Inferior parietal cortex (tissue), 1 donor: ENCODE data around the gene ARID1B.

ENCODE experiments used
- DNase-seq: peaks from one replicate; pipeline ENCODE4 v3.0.0-alpha.2; 2016; ENCODE audit errors: extremely low spot score

The ARID1B gene

DNA sequence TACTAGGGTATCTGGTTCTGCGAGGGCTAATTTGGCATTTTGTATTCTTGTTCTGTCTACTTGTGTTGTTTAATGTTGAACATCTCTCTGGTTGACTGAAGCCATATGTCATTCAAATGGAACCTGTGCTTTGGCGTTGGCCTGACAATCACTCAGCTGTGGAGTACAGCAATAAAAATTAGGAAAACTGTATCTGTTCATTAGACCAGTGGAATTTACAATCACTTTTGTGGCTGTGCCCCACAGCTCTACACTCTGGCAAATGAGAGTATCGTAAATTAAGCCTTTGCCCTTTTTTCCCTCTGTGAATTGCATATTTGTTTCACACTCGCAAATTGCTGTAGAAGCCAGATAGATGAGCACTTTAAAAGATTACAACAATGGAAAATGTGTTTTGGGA, 102.0 kb downstream of the ARID1B start:
- no peak for DNase-seq

DNA sequence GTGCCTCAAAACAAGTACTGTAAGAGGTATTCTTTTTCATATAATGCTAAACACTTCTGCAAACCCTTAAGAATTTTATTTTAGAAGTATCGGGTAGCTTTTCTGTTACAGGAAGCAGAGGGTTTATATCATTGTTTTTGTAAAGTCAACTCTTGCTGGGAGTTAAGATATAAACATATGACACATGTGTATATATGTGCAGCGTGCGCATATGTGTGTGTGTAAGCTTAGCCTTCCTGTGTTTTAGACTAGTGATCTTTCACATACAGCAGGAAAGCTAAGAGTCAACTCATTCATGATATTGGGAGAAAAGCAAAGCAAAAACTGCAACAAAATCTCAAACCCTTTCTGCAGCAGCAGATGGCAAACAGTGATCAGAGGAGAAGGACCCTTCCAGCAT, 102.4 kb downstream of the ARID1B start:
- DNase-seq = no peak

DNA sequence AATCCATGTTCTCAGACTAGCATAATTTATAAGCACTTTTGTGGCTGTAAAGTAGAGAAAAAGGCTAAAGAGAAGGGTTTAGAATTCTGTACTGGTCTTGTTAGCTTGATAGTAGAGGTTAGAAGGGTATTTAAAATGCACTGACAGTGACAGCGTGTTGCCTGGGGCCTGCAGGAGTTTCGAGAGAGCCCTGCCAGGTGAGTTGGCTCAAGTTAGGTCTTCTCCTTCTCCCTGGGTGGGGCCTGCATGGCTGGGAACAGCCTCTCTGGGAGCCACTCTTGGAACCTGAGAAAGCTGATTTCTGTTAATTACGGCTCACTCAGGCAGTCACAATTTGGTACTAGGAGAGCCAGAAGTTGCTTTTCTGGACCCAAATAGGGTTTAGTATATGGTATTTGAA, 103.7 kb downstream of the ARID1B start:
- no peak for DNase-seq

DNA sequence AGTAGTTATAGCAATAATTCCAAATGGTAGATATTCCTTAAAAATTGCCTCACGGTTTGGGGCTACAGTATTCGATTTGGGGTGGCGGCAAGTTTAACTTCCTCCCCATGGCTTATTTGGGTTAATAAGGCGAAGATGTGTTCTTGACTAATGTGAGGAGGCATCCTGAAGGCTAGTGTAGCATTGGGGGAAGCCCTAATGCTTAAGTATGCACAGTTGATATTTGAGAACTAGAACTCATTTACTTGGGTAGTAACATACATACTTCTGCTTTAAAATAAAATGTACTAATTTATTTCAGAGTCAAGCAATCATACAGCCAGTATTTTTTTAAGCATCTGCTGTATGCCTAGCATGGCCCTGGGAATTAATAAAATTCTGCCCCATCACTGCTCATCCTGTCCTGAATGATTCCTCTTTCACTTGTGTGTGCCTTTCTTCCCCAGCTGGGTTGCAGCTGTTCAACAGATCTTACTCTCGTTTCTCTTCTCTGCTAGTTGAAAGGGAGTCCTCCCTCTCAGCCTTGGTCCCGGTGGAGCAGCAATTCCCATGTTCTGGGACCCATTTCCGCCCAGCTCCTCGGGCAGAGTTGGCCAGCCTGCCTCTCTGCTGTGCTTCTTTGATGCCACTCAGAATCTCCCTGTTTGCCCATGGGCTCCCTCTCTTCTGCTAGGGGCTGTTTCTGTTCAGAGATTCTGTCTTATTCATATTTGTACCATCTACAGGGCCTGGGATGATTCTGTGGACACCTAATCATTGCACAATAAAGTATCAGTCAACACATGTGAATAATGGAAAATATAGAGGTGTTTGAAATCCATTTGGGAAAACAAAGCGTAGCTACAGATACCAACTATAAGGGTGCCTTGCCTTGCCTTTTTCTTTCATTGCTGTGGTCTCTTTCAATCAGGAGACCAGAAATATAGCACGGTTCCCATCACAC, 104.8 kb downstream of the ARID1B start:
- DNase-seq = no peak

DNA sequence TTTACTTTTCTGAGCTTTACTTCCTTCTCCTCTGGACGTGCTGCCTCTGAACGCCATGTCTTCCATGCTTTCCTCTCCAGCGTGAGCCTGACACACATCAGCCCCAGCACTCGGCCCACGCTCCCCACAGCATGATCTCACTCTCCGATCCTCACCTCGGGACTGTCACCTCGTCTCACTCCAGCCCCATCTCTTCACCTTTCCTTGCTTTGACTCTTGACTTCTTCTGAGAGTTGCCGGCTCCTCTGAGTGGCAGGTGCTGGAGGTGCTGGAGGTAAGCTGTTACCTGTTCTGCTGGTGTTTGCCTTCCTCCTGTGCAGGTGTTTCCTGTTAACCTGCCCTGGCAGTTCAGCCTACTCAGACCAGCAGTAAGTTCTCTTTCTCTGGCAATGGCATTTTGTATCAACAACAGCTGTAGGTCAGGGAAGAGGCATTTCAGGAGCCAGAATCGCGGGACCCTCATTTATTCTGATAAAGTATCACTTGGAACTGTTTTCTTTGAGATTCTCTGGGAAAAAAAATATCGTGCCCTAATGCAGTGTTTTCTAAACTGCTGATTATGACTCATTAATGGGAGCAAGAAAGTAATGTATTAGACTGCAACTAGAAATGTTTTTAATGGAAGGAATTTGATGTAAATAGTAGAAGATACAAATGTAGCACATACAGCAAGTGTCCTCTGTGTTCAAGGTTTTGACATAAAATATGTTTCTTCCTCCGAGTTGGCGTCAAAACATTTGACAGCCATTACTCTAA, 106.5 kb downstream of the ARID1B start:
- DNase-seq = no peak

DNA sequence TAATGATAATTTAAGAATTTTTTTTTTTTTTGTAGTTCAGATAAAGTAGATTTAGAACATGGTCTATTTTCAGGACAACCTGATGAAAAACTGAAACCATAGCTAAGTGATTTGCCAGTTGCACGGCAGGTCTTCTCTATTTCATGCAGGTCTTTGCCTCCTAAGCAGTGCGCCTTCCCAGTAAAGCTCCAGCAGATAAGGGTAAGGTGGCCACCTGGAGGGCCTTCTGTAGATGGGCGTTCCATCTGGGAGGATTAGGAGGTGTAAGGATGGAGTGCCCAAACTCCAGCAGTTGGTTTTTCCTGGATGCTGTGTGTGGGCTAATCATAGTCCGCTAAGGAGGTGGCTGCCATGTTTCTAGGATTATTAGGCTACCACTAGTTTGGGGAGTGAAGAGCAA, 107.1 kb downstream of the ARID1B start:
- no peak for DNase-seq

DNA sequence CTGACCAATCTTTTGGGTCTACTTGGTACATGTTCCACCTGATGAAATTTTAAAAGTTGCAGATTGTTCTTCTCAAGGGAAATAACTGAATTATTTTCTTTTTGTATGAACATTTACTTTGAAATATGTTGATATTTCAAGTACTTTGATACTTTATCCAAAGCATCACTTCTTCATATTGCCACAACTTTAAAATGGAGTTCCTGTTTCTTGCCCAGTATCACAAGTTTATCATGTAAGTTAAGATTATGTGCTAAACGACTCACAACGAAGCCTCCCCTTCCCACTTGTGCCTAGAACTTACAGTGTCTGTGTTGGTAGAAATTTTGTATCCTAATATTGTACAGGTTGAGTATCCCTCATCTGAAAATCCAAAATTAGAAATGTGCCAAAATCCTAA, 108.4 kb downstream of the ARID1B start:
- no peak for DNase-seq

DNA sequence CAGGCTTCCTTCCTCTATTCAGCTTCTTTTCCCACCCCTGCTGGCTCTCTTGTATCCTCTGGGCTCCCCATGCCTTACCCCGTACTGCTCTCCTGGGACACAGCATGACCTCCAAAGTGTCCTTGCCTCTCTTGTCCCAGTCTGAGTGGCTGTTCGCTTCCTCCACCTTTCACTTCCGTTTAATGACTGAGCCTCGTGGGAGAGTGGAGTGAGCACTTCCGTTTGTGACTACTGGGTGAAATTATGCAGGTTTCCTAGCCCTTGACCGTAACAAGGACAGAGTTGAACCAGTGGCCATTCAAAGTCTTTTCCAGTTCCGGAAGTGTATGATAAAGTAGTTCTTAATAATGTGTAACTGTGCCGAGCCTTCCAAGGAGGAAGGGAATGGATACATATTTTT, 109.2 kb downstream of the ARID1B start:
- no peak for DNase-seq

DNA sequence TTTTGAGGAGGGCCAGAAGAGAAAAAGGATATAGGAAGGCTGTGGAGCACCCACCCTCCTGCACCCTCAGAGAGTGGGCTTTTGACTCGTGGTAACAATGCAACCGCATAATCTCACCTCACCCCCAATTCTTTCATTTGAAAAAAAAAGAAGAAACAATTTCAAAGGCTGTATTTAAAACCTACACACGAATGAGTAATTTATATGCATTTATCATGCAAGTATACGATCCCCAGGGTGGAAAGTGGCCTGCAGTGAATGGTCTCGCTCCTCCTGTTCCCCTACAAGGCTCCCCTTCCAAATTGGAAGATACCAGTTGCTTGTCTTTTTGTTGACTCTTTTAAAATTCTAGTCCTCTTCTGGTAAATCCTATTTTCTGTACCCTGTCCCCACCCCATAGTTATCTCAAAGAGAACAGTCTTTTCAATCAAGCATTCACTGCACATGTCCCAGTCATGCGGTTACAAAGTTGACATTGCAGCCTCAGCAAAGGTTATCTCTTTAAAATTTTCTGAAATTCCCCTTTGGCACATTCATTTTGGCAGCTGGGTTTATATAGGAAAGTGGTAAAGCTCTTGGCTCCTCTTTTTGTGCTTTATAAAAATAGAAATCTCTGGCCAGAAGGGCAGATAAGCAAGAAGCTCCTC, 110.6 kb downstream of the ARID1B start:
- DNase-seq = no peak

DNA sequence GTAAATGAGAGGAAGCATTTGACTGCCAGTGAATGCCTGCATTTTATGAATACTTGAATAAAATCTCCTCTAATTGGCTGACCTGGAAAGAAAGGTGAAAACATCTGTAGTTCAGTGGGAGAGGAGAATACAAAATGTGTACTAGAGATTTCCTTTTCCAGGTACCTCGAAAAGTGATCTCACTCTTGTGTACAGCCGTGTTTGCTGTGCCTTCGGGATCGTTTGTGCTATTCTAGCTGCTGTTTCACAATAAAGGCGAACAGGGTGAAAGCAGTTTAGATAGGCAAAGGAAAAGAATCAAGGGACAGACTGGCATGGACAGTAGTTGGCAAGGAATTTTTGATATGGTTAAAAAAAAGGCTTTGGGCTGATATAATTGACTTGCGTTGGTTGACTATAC, 112.3 kb downstream of the ARID1B start:
- DNase-seq = no peak

DNA sequence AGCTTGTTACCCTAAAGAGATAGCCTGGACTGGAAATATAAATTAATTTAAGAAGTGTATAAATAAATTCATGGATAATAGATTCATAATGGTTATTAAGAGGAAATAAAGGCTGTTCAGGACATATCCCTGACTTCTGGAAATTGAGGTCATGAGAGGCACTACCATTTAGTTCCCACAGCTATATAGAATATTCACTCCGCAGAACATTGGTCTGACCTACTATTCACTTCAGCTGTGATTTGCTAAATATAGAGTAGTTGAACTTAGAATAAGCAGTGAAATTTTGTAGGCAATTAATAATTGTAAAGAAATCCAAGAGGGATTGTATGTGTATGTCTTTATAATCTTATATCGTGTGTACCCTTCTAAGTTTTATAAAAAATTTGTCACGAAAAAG, 112.8 kb downstream of the ARID1B start:
- no peak for DNase-seq

DNA sequence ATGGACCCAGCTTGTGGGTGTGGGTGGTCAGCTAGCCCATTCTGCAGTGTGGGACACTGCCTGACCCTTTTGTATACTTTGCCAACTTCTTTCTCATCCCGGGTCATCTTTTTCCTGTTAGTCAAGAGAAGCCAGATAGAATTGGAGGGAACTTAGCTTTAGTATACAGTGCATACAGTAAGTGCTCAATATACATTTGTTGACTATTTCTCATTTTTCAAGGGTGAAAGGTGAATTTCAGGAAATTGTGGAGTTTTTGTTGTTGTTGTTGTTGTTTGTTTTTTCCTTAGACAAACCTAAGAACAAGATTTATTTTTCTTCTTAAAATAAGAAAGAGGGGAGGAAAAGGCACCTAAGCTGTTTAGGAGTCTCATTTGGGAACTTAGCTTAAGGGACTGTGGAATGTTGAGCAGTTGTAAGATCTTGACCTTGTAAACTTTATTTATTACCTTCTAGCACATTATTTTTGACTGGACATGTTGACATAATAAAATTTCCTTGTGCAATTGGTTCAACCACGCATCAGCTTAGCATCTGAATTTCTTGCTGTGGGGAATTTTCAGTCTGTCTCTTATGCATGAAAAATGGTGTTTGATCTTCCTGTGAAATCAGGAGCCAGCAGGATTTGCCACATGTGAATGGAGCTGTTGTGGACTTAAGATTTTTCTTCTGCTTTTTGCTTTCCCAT, 113.6 kb downstream of the ARID1B start:
- no peak for DNase-seq

DNA sequence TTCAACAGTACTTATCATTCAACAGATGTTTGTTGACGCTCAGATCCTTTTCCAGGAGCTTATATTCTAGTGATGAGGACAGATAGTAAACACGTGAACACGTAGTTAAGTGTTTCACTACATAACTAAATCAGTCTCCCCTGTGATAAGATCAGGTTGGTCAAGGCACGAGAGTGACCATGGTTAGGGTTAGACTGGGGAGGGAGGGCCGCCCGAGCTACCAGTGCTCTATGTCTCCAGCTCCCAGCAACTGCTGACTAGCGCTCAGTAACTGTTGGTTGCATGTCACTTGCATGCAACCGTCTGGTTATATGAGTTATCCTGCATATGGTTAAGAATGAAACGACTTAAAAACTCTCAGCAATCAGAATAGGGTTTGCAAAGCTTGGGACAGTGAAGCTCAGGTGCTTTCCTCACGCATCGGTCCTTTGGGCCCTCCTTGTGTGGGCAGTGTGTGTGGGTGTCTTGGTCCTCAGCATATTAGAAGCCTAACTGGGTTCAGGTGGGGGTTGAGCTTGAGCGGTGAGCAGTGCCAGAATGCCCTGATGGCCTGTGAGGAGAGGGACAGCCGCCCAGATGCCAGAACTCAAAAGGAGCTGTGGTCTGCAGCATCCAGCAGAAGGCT, 120.8 kb downstream of the ARID1B start:
- DNase-seq = no peak

DNA sequence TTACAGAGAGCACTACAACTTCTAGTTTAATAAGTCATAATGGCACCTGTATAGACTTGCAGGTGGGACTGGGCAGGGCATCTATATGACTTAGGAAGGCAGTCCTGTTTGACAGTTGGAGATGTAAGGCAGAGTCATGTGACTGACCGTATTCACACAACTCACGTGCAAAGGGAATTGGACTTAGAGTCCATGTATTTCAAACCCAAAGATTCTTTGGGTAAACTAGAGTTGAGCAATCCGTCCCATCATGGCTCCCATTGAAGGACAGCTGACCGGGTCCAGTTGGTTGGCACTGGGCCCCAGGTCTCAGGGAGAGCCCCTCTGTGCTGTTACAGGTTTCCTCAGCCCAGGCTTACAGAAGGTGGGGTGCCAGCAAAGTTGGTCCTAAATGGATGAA, 121.9 kb downstream of the ARID1B start:
- DNase-seq = no peak

DNA sequence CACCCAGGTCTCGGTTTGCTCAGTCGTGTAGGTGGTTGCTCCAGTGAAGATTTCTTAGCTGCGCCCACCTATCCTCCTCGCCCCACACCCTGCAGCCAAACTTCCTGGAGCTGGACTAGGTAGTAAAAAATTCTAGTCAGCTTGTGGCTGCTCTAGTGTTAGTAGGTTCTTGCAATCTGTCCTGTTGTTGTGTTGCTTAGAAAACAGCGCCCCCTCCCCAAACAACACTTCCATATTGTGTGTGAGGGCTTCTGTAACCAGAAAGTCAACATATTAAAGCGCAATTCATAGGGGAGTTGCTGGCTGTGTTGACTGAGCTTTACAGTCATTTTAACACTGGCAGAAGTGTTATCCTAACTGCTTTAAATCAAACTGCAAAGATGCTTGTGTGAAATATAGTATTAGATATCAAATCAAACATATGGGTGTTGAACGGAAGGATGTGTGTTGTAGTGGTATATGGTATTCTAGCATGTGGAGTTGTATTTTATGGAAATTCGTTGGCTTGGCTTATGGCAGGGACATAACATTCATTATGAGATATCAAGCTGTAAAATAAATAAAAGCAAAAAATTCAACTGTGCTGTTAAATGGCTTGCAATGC, 122.5 kb downstream of the ARID1B start:
- no peak for DNase-seq

DNA sequence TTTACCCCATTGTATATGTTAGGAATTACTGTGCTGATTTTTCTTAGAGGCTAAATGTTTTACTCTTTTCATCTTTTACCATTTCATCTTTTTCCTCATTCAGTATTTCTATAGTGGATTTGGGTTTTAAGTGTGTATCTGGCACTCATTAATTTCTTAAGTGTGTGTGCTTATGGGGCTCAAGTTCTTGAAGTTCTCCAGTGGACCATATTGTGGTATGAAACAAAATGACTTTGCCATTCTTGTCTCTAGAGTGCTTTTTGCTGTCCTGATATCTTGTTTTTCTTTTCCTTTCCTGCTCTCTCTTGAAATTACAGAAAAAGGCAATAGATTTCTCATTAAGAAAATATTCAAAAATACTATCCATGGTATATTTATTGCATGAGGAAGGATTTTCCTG, 123.1 kb downstream of the ARID1B start:
- no peak for DNase-seq

DNA sequence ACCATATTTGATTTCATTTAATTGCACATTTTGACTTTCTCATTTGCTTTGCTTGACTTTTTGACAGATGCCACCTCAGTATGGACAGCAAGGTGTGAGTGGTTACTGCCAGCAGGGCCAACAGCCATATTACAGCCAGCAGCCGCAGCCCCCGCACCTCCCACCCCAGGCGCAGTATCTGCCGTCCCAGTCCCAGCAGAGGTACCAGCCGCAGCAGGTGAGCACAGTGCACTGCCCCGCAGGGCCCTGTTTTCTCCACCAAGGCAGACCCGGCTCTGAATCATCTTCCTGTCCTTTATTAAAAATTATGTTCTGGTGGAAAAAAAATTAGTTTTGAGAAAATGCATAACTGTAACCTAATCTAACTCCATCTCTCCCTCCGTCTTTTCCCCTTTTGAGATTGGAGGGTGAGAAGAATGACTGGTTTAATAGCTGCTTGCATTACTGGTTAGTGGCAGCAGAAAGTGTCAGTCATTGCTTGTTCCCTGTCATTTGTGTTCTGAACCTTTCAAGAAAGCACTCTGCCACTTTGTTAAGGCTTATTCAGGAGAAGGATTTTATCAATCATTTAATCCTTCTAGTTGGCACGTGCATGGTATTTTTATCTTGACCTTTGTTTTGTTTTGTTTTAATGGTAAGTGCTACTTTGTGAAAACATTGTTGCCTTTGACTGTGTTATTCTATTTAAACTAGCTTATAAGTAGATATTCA, 124.3 kb downstream of the ARID1B start:
- no peak for DNase-seq

DNA sequence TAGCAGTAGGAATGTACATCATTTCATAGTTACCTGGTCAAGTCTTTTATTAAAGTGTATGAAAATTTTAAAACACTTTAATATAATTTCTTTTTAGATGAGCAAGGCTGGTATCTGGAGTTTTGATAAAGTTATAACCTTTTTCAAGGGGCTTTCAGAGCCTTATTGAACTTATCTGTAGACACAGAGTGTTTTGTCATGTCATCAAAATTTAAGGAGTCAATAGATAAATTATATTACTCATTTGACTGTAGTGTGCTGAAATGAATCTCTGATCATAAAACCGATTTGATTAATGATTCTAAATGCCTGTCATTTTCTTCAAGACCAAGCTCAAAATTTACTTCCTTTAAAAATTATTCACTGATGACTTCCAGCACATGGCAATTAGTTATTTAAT, 125.6 kb downstream of the ARID1B start:
- no peak for DNase-seq

DNA sequence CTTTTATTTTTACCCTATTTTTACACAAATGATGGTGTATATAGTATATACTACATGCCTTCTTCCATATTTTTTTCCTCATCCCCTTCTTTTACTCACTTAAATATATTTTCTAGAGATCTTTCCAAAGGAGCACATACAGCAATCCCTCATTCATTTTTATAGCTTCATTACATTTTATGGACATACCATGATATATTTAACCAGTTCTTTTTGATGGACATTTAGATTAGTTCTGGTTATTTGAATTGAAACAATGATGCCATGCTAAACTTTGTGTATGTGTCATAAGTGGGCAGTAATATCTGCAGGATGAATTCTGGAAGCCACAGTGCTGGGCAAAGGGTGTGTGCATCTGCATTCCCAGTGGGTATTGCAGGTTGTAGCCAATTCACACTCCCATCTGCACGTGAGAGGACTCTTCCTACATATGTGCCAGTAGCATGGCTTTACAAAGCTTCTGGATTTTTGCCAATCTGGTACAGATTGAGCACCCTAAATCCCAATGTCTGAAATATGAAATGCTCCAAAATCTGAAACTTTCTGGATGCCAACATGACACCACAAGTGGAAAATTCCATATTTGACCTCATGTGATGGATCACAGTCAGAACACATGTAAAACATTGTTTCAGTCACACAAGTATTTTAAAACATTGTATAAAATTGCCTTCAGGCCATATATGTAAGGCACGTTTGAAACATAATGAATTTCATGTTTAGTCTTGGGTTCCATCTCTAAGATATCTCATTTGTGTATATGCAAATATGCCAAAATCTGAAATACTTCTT, 127.2 kb downstream of the ARID1B start:
- DNase-seq = no peak

DNA sequence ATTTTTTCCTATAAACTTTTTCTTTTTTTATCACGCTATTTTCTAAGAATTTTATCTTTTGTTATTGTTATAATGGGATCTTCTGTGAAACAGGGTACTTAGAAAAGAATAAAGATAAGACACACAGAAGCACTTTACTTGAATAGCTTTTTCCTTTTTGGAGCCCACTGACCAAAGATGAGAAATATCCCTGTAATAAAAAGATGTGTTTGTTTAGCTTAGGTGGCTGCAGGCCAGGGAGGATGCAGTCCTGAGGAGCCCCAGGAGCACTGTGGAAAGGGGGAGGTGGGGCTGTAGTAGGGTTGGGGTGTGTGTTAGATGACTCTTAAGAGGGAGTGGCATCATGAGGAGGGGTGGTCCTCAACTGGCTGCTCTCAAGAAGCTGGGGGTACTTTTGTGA, 128.6 kb downstream of the ARID1B start:
- DNase-seq = no peak
